Neural crest cell (in vitro differentiated cells): Measurements from ENCODE around the gene FAM174B. TPM values are rescaled to one million over a fixed set of nuclear protein-coding genes. Genes with fewer than 3 reads are reported as not detected.

Experiments
- DNase-seq: peaks from one replicate; pipeline ENCODE4 v3.0.0; 2021; ENCODE audit warnings: low read depth, mixed read lengths, low spot score
- H3K27ac Mint-ChIP-seq: one replicate; pipeline ENCODE4 v1.8.0; 2021; ENCODE audit warnings: mild to moderate bottlenecking, mixed read lengths; ENCODE audit not compliant: unreplicated experiment
- H3K27me3 Mint-ChIP-seq: 2 replicates; pipeline ENCODE4 v1.8.0; 2021; ENCODE audit warnings: low read depth, mild to moderate bottlenecking, mixed read lengths
- H3K36me3 Mint-ChIP-seq: 2 replicates; pipeline ENCODE4 v1.8.0; 2021; ENCODE audit warnings: low read depth, mild to moderate bottlenecking, mixed read lengths
- H3K4me1 Mint-ChIP-seq: 2 replicates; pipeline ENCODE4 v1.8.0; 2021; ENCODE audit warnings: mixed read lengths
- H3K4me3 Mint-ChIP-seq: one replicate; pipeline ENCODE4 v1.8.0; 2021; ENCODE audit warnings: mild to moderate bottlenecking, mixed read lengths
- H3K9me3 Mint-ChIP-seq: 2 replicates; pipeline ENCODE4 v1.8.0; 2021; ENCODE audit warnings: mixed read lengths
- total RNA-seq: library from RNA; stranded (reverse); gene quantifications from 2 replicates; pipeline ENCODE4 v1.2.1, GENCODE V29; 2021
- TF ChIP-seq, protein P1 (sequence below): fragments of 200-600 bp; sonication (generic); conservative IDR thresholded peaks from 2 replicates; pipeline ENCODE4 v1.5.0; 2021; ENCODE audit warnings: antibody characterized with exemption, mild to moderate bottlenecking

The FAM174B gene
- total RNA-seq, 1 donor from 2014 or later = 12.1 TPM

DNA sequence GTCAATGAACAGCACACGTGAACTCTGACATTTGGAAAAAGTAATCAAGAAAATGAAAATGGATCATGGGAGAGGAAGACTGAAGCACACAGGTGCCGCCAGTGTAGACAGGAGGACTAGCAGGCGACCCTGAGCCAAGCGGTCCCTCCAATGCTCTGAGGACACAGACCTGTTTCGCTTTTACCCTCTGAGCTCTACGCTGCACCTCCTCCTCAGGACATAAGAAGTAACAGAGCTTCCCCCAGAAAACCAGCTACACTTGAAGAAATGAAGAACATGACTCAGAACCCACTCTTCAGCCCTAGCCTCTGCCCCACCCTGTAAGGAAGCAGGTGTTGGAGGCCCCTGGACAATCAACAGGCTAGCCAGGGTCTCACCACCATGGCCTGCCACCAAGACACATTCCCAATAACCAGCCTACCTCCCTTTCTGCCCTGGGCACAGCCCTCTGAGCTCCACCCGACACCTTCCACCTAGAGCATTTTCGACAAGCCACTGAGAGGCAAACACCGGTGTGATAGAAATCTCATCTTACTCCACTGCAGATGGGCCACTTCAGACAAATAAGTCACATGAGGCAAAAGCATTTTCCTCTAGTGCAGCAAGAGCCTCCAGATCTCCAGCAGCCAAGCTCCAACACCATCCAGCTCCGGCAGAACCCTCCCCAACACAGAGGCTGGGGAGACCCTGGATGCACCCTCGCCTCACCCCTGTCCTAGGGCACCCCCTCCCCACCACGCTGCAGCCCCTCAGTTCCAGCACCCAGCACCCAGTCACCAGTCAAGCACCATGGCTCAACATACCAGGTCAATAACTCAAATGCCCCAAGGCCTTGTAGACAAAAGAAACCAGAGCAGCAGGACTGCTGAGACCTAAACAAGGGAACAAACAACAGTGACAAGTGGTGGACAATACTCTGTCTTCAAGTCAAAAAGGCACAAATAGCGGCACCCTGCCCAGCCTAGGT is 11.4 kb downstream of the FAM174B start:
- TF ChIP-seq, protein P1, sequence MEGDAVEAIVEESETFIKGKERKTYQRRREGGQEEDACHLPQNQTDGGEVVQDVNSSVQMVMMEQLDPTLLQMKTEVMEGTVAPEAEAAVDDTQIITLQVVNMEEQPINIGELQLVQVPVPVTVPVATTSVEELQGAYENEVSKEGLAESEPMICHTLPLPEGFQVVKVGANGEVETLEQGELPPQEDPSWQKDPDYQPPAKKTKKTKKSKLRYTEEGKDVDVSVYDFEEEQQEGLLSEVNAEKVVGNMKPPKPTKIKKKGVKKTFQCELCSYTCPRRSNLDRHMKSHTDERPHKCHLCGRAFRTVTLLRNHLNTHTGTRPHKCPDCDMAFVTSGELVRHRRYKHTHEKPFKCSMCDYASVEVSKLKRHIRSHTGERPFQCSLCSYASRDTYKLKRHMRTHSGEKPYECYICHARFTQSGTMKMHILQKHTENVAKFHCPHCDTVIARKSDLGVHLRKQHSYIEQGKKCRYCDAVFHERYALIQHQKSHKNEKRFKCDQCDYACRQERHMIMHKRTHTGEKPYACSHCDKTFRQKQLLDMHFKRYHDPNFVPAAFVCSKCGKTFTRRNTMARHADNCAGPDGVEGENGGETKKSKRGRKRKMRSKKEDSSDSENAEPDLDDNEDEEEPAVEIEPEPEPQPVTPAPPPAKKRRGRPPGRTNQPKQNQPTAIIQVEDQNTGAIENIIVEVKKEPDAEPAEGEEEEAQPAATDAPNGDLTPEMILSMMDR = no peak
- H3K9me3 Mint-ChIP-seq = peaks cover 17% of the 10 kb centered on the region
- peaks cover 21% of the 10 kb centered on the region for H3K4me1 Mint-ChIP-seq
- H3K27me3 Mint-ChIP-seq = no peaks in the 10 kb centered on the region
- peaks cover 15% of the 10 kb centered on the region for H3K36me3 Mint-ChIP-seq
- no peak for DNase-seq
- no peak overlapping the region for H3K27ac Mint-ChIP-seq
- H3K4me3 Mint-ChIP-seq = no peak overlapping the region

DNA sequence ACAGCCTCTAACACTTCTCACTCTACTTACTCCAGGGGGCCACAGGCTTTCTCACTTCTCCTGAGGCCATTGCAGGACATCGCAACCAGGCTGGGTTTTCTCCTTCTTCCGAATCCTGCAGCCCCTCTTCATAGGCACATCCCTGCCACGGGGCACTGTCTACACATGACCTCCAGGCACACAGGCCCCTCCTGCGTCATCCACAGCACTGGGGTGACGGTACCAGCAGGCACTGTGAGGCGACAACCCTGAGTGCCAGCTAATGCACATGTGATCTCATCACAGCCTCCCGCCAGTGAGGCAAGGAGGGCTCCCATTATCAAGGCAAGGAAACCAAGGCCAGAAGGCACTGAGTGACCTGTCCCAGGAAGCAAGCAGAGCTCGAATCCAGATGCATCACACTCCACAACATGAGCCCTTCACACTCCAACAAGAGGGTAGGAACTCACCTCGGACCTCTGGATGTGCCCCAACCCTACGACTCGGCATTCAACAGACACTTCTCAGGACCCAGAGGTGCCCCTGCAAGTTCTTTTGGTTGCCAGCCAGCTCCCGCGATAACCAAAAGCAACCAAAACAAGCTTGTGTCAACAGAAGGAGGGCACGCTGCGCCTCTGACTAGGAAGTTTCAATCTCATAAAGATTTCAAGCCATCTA is 16.7 kb downstream of the FAM174B start:
- Mint-ChIP-seq H3K4me3 (no peak overlapping the region), H3K4me1 (peaks cover 11% of the 10 kb centered on the region)

DNA sequence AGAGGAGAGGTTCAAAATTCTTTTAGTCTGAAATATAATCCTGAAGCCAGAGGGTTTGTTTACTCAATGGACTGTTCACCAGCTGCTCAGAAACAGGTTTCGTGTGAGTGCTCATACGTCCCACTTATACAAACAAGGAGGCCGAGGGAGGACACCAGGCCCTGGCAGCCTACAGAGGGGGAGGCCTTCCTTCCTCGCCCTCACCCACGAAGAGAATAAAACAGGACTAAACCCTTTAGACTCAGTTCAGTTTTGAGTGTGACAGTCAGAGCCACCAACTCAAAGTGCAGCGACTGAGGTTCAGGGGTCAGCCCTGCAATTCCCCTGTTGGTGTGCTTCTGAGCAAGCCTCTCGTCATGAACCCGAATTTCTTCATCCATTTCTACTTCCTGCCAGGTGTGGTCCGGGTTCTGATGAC is 17.3 kb downstream of the FAM174B start:
- Mint-ChIP-seq H3K27me3 (no peaks in the 10 kb centered on the region), H3K27ac (no peak overlapping the region), H3K36me3 (peaks cover 13% of the 10 kb centered on the region), H3K9me3 (peaks cover 13% of the 10 kb centered on the region), H3K4me3 (no peak overlapping the region), H3K4me1 (peaks cover 11% of the 10 kb centered on the region)
- TF ChIP-seq, protein P1 = no peak
- no peak for DNase-seq

More for the DNA sequence above, 16.7 kb downstream of the FAM174B start:
- Mint-ChIP-seq H3K9me3 (peaks cover 13% of the 10 kb centered on the region), H3K27ac (no peak overlapping the region), H3K36me3 (peaks cover 13% of the 10 kb centered on the region), H3K27me3 (no peaks in the 10 kb centered on the region)
- TF ChIP-seq, protein P1 = no peak
- no peak for DNase-seq

DNA sequence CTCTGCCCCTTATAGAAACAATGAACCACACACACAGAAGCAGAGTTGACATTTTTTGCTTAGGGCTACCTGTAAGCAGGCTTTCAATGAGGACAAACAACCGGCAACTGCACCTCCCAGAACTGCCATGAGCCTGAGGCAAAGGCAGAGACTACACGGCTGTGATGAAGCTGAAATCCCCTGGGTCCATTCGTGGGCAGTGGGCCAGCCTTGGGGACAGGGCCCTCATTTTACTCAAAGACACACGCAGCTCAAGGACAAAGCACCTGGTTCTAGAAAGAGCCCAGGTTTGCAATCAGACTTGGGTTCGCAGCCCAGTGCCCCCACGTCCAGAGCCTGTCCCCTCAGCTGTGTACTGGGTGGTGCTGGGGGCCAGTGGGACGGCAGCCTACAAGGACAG is 17.9 kb downstream of the FAM174B start:
- Mint-ChIP-seq H3K27ac (no peak overlapping the region), H3K36me3 (peaks cover 13% of the 10 kb centered on the region), H3K27me3 (no peaks in the 10 kb centered on the region), H3K9me3 (peaks cover 13% of the 10 kb centered on the region), H3K4me1 (peaks cover 11% of the 10 kb centered on the region), H3K4me3 (no peak overlapping the region)
- DNase-seq = no peak
- TF ChIP-seq, protein P1 = no peak

DNA sequence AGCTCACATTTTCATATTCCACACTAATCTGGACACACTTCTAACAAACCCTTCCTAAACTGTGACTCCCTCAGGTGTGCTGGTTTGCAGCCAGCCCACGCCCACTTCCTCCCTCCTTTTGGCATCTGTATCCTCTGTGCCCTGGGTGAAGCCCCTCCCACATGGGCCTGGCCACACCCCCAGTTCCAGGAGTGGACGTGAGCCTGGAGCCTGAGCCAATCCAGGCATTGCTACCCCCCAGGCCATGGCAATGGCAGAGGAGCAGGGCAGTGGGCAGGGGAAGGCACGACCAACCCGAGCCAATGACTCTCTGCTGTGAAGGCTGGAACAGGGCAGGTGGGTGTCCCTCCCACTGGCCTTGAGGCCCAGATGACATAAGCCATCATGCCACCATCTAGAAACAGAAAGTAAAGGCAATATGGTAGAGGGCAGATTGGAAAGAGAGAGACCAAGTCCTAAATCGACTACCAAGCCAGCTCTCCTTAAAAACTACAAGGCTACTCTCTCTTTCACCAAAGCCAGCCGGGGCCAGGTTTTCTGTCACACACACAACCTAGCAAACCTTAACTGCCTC is 18.6 kb downstream of the FAM174B start:
- H3K9me3 Mint-ChIP-seq = peaks cover 12% of the 10 kb centered on the region
- H3K4me1 Mint-ChIP-seq = peaks cover 11% of the 10 kb centered on the region
- H3K27ac Mint-ChIP-seq = no peak overlapping the region
- H3K27me3 Mint-ChIP-seq = no peaks in the 10 kb centered on the region
- DNase-seq = no peak
- H3K36me3 Mint-ChIP-seq = peaks cover 12% of the 10 kb centered on the region
- H3K4me3 Mint-ChIP-seq = no peak overlapping the region
- TF ChIP-seq, protein P1 = no peak
